Brain microvascular endothelial cell (primary cell): ENCODE data around the gene PNCK.

ENCODE experiments used
- DNase-seq: peaks from one replicate; pipeline ENCODE4 v3.0.0-alpha.2; 2020
- H3K27ac ChIP-seq: fragments of 250-450 bp; sonication (Bioruptor Pico); 2 replicates; pipeline ENCODE4 v1.5.1; 2020; ENCODE audit warnings: mild to moderate bottlenecking, moderate library complexity
- H3K27me3 ChIP-seq: fragments of 250-450 bp; sonication (Bioruptor Pico); replicated peaks from 2 replicates; pipeline ENCODE4 v1.5.1; 2020; ENCODE audit warnings: mild to moderate bottlenecking
- H3K36me3 ChIP-seq: fragments of 250-450 bp; sonication (Bioruptor Pico); replicated peaks from 2 replicates; pipeline ENCODE4 v1.5.1; 2020; ENCODE audit warnings: mild to moderate bottlenecking
- H3K4me3 ChIP-seq: 2 replicates; pipeline ENCODE4 v1.5.1; 2011; ENCODE audit warnings: low read depth, mild to moderate bottlenecking, control low read depth, low read length, moderate library complexity
- in situ Hi-C: cut with HindIII; loops from 2 replicates; pipeline ENCODE4 v1.10.0; 2017; ENCODE audit warnings: low sequenced_read_pairs, low pct_ligation_motif_present
- TF ChIP-seq, protein P1 (sequence below): IDR thresholded peaks from 2 replicates; pipeline ENCODE4 v1.5.1; 2011; ENCODE audit warnings: low read depth, mild to moderate bottlenecking, moderate library complexity, low read length, control low read depth, inconsistent platforms; ENCODE audit errors: missing control alignments

PNCK gene

DNA sequence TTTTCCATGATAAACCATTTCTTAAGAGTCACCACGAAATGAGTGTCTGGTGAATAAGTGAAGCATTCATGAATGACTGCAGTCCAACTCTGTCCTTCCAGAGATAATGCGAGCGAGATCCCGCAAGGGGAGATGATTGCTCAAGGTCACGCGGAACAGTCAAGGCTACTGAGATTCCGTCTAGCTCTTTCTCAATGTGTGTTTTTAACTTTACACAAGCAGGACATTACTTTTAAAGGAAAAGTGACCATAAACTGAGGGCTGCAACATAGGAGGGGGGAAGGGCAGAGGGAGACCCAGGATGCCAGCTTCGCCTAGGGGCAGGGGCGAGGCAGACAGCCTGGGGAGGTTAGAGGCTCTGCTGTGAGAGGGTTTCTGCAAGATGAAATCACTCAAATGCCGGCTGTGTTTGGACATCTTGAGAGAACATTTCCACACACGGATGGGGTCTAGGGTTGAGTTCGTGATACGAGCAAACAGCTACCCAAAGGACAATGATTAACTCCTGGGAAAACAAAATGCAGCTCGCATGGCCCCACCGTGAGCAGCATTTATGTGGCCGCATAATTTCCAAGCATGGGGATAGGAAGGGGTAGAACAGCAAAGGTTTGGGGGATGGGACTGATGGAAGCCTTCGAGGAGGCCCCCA lies 50.8 kb downstream of the PNCK start:
- TF ChIP-seq, protein P1, sequence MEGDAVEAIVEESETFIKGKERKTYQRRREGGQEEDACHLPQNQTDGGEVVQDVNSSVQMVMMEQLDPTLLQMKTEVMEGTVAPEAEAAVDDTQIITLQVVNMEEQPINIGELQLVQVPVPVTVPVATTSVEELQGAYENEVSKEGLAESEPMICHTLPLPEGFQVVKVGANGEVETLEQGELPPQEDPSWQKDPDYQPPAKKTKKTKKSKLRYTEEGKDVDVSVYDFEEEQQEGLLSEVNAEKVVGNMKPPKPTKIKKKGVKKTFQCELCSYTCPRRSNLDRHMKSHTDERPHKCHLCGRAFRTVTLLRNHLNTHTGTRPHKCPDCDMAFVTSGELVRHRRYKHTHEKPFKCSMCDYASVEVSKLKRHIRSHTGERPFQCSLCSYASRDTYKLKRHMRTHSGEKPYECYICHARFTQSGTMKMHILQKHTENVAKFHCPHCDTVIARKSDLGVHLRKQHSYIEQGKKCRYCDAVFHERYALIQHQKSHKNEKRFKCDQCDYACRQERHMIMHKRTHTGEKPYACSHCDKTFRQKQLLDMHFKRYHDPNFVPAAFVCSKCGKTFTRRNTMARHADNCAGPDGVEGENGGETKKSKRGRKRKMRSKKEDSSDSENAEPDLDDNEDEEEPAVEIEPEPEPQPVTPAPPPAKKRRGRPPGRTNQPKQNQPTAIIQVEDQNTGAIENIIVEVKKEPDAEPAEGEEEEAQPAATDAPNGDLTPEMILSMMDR = no peak
- no peaks in the 10 kb centered on the region for H3K36me3 ChIP-seq
- H3K27me3 ChIP-seq = peaks cover 5% of the 10 kb centered on the region
- in situ Hi-C loops = no loop called here
- DNase-seq = no peak
- no peak overlapping the region for H3K4me3 ChIP-seq
- no peak overlapping the region for H3K27ac ChIP-seq

- Histone ChIP-seq H3K36me3 (no peaks in the 10 kb centered on the region), H3K4me3 (no peak overlapping the region), H3K27me3 (peaks cover 5% of the 10 kb centered on the region), H3K27ac (no peak overlapping the region)
- in situ Hi-C loops = no loop called here
- DNase-seq = no peak
- TF ChIP-seq, protein P1 = no peak
Observed at GRCh38 chrX:153621949-153622598, 51.5 kb downstream of the PNCK start.

- TF ChIP-seq, protein P1 = no peak
- in situ Hi-C loops = no loop called here
- DNase-seq = no peak
- Histone ChIP-seq H3K27me3 (peaks cover 5% of the 10 kb centered on the region), H3K27ac (no peak overlapping the region), H3K4me3 (no peak overlapping the region), H3K36me3 (no peaks in the 10 kb centered on the region)
Observed at GRCh38 chrX:153620576-153620975, 53.0 kb downstream of the PNCK start.
